Fibroblast of the aortic adventitia (primary cell): Measurements from ENCODE around the gene TMEM163. TPM values are rescaled to one million over a fixed set of nuclear protein-coding genes. Genes with fewer than 3 reads are reported as not detected.
"Not testable (repeated sequence)": the region's sequence is repeated elsewhere in the genome, so short reads cannot be mapped to it uniquely, and the experiment has no call there.

ENCODE experiments used
- DNase-seq: peaks from one replicate; pipeline ENCODE4 v3.0.0-alpha.2; 2010; ENCODE audit warnings: low read depth
- H3K4me3 ChIP-seq: 2 replicates; pipeline ENCODE4 v1.5.1; 2011; ENCODE audit warnings: low read depth, mild to moderate bottlenecking, control low read depth, low read length, moderate library complexity
- CTCF ChIP-seq: IDR thresholded peaks from 2 replicates; pipeline ENCODE4 v1.5.1; 2011; ENCODE audit warnings: mild to moderate bottlenecking, low read length, control low read depth, inconsistent platforms; ENCODE audit not compliant: insufficient read depth
- total RNA-seq: library from RNA; depleted of rRNA; stranded (reverse); fragments of >200 nt; gene quantifications from 2 replicates; pipeline ENCODE4 v1.2.3, GENCODE V29; 2012; ENCODE audit warnings: low replicate concordance

Gene TMEM163
- total RNA-seq, 1 donor: not detected

DNA sequence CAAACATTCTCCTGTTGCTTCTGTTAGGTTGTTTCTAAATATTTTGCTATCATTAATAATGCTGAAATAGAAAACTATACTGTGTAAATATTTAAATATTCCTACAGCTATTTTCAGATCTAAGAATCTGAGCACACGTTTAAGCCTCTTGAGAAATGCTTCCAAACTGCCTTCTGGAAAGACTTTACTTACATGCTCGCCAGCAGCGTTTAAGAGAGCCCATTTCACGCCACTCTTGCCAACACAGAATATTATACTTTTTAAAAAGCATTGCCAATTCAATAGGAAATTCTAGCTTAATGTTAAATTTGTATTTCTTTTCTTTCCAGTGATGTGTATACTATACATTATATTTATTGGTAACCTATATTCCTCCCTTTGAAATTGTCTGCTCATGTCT lies 92.0 kb downstream of the TMEM163 start:
- no peak for DNase-seq
- H3K4me3 ChIP-seq: no peak overlapping the region
- no peak for TF ChIP-seq CTCF

DNA sequence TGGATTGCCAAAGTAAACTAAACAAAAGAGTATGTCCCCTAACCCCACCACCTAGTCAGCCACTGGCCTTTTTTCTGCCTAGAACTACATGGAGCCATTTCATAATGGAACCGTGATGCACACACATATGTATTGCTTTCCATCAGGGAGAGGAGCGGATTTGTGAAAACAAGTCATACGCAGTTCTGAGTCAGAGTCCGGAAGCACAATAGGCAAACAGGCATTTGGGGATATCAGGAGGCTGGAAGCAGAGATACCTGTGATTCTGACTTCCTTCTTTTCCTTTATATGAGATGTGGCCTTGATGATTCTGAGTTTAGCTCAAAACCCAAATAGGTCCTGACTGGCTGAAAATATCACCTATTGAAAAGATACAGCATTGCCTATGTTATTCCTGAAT lies 93.5 kb downstream of the TMEM163 start:
- DNase-seq: no peak
- no peak overlapping the region for H3K4me3 ChIP-seq
- TF ChIP-seq CTCF: no peak

DNA sequence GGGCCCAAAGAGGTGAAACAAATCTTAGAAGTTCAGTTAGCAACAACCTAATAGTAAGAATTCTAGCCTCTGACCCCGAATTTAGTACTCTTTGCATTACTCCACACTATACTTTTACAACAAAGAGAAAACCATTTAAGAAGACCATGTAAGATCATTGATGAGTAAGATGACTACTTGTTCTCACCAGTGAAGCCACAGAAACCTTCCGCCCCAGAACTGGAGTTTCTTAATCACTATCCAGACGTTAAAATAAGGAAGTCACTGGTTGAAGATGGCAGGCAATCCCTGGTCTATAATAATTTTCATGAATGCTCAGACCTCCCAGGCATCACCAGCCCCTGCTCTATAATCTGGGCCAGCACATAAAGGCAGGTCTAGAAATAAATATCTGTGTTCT lies 95.0 kb downstream of the TMEM163 start:
- no peak for TF ChIP-seq CTCF
- no peak for DNase-seq

DNA sequence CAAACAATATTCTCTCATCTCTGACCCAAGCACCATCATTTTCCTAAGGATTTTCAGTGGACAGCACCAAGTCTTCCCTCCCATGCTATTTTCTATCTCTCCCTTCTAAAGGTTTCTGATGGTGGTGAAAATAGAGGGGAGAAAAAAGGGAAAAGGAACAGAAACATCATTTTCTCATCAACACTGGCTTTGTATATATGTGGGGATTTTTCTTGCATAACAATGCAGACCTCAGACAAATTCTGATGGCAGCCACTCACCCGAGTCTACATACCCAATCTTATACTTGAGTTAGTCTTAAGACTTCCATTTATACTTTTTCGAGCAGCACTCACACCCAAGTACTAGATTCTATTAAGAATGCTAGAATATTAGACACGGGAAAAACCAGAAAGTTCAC lies 95.8 kb downstream of the TMEM163 start:
- no peak for TF ChIP-seq CTCF

More for the DNA sequence above, 95.0 kb downstream of the TMEM163 start:
- H3K4me3 ChIP-seq: no peak overlapping the region

DNA sequence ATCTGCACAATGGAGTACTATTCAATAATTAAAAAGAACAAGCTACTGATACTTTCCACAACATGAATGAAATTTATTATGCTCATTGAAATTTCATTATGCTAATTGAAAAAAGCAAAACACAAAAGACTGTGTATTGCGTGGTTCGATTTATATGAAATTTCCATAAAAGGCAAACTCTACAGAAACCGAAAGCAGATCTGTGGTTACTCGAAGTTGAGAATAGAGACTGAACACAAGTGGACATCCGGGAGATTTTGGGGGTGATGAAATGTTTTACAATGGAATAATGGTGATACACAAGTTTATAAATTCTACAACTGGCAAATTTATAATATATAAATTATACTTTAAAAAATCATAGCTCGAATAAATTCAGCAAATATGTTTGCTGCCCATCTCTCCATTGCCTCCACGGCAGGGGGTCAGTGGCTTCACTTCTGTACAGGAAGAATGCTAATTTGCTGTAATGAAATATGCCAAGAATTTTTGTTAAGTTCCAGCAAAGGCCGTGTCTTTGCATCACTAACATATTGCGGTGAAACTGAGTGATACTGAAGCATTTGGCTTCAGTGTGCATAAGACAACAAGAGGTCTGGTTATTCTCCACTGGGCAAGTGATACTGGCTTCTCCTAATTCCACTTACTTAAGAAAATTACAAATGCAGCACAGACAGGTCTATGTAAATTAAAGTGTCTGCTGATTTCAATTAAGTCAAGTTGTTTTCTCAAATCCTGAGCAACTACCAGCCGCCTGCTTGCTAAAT lies 96.7 kb downstream of the TMEM163 start:
- DNase-seq: peak; percentile 1
- no peak for TF ChIP-seq CTCF
- H3K4me3 ChIP-seq: no peak overlapping the region

More for the DNA sequence above, 95.8 kb downstream of the TMEM163 start:
- no peak overlapping the region for H3K4me3 ChIP-seq
- DNase-seq: no peak

DNA sequence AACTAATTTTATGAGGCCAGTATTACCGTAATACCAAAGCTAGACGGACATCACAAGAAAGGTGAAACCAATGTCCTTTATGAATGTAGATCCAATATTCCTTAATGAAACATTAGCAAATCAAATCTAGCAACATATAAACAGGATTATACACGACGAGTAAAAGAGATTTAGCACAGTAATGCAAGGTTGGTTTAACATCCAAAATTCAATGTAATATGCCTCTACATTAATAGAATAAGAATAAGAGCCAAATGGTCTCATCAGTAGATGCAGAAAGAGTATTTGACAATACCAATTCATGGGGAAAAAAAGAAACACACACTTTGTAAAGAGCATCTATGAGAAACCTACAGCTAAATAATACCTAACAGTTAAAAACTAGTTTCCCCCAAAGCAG lies 99.5 kb downstream of the TMEM163 start:
- TF ChIP-seq CTCF: no peak
- DNase-seq: no peak
- no peak overlapping the region for H3K4me3 ChIP-seq

DNA sequence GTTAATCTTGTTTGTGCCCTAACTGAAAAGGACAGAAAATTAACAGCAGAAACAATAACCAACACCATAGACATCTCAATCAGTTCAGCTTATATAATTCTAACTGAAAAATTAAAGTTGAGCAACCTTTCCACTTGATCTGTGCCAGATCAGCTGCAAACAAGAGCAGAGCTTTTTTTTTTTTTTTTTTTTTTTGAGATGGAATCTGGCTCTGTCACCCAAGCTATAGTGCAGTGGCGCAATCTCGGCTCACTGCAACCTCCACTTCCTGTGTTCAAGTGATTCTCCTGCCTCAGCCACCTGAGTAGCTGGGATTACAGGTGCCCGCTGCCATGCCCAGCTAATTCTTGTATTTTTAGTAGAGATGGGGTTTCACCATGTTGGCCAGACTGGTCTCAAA lies 103.3 kb downstream of the TMEM163 start:
- not testable (repeated sequence) for H3K4me3 ChIP-seq, DNase-seq
